NCI-H2227 (cell line): ENCODE measurements around the gene CTNNA3.

Experiments
- DNase-seq: peaks from one replicate; lab custom pipeline; 2025; ENCODE audit not compliant: unreplicated experiment; lab: John Stamatoyannopoulos, UW

Gene CTNNA3

DNA sequence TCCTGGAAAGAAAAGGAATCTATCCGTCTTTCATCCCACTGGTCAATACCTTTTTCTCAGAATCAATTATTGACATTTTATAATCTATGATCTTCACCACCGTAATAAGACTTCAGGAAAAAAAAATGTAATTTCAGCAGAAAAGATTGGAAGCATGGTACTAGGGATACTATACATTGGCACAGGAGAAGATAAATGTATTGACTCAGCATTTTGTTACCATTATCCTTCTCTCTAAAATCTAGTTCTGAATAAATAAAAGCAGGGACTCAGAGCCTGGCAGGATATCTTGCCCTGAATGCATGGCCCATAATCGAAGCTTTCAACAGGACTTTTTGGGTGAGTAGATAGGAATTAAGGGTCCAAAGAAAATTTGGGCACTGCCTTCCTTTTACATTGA lies 649.5 kb downstream of the CTNNA3 start:
- DNase-seq = no peak

DNA sequence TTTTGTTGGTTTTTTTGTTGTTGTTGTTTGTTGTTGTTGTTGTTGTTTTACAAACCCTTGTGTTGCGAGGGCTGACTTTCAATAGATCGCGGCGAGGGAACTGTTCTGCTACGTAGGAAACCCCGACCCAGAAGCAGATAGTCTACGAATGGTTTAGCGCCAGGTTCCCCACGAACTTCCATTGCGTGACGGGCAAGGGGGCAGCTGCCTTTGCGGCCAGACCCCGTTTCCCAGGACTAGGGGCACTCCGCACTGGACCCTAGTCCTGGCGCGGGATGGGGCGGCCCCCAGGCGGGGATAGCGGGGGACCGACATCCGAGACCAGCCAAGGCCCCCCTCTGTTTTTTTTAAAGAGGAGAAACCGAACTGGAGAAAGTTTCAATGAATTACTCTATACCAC lies 650.6 kb downstream of the CTNNA3 start:
- no peak for DNase-seq

DNA sequence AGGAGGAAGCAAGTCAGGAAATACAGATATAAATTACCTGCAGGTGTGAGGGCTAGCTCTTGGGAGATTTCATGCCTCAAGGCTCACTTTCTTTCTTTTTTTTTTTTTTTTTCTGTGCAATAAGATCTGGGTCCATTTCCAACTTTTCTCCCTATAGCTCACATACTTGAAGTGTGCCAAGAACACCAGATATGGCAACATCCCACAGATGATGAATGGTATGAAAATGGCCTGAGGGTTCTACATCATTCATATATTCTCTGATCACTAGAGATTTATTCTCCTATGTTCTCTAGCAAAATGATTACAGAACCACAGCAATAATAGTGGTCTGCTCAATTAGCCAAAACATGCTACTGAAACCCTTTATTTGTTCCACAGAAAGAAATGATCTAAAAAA lies 653.0 kb downstream of the CTNNA3 start:
- DNase-seq = no peak

- no peak for DNase-seq
Observed at GRCh38 chr10:67036808-67037207, 659.2 kb downstream of the CTNNA3 start.

DNA sequence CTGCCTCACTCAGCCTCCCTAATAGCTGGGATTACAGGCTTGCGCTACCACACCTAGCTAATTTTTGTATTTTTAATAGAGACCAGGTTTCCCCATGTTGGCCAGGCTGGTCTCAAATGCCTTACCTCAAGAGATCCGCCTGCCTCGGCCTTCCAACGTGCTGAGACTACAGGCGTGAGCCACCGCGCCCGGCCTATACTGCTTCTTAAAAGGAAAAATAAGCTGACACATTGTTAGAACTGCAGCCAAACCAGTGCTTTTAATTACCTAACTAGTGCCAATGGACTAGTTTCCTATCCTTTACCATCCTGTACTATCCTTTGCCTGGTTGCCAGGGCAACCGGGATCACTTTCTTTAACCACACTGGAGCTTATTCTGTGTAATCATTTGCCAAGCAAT lies 662.1 kb downstream of the CTNNA3 start:
- no peak for DNase-seq

DNA sequence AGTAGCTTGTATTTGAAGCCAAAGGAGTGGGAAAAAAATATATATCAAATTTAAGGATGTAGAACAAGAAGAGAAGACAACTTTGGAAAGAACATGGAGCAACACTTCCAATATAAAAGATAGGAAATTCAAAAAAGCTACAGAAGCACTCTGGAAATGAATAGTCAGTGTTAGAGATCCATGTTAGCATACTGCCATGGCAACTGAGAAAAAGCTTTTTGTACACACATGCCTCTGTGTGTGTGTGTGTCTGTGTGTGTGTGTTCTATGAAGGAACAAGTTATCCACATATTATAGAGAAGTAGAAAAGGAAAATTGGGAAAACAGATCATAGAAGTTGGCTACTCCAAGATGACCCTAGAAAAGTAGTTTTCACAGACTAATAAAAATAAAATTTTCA lies 673.9 kb downstream of the CTNNA3 start:
- DNase-seq = no peak

GRCh38 chr10:67017218-67017617 lies 678.8 kb downstream of the CTNNA3 start:
- DNase-seq = no peak

DNA sequence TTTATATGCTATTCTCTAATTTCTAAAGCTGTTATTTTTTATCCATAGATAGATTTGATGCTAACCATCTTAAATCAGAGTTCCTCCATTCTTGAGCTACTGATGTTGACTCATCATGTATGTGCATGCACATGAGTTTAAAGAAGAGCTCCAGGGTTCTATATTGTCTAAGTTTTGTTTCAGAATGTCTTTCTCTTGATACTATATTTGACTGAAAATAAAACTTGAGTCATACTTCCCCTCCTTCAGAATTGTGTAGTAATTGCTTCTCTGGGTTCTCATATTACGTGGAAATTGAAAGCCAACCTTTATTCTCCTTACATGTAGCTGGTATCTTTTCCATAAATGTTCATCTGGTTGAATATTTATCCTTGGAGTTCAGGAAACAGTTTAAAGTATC lies 680.8 kb downstream of the CTNNA3 start:
- DNase-seq = no peak

DNA sequence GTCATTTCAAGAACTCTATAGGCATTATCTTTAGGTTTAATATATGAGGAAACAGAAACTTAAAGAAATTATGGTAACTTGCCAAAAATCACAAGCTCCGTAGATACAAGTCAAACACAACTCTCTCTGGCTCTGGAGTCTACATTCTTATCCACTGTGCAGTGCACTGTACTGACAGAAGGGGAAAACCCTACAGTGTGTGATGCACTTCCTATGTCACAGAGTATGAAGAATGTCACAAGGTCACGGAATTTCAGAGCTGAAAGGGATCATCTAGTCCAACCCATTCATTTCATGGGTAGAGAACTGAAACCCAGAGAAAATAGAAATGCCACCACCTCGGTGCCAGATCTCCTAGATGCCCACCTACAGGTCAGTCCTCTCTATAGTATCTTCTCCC lies 684.0 kb downstream of the CTNNA3 start:
- DNase-seq = no peak

- no peak for DNase-seq
Observed at GRCh38 chr10:67011480-67011879, 684.5 kb downstream of the CTNNA3 start.

DNA sequence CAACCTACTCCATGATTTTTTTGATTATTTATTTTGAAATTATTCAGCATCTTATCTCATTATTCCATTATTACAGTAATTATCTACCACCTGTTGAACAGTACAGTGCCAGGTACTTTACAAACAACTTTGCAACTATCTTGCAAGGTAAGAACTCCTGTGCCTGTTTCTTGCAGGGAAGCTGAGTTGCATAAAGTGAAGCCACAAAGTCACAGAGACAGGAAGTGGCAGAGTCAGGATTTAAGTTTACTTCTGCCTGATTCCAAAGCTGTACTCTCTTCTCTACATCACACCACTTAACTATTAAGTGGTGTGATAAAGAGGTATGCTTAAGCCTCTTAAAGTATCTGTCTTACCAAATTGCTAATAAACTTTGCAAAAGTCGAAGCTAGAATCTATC lies 690.0 kb downstream of the CTNNA3 start:
- no peak for DNase-seq

DNA sequence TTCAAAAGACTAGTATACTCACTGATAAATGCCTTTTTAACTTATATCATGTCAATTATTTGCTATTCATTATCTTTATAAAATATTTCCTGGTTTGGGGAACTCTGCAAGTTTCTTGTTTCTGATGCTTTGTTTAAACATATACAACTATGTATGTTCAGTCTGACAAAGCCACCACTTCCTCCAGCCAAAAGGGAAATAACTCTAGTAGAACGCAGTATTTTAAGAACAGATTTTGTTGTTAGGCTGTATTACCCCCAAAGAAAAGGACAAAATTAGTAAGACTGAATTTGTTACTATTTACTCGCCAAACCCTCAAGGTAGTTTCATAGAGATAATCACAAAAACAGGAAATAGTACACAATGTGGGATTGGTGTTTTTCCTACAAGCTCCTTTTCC lies 691.3 kb downstream of the CTNNA3 start:
- DNase-seq = no peak

DNA sequence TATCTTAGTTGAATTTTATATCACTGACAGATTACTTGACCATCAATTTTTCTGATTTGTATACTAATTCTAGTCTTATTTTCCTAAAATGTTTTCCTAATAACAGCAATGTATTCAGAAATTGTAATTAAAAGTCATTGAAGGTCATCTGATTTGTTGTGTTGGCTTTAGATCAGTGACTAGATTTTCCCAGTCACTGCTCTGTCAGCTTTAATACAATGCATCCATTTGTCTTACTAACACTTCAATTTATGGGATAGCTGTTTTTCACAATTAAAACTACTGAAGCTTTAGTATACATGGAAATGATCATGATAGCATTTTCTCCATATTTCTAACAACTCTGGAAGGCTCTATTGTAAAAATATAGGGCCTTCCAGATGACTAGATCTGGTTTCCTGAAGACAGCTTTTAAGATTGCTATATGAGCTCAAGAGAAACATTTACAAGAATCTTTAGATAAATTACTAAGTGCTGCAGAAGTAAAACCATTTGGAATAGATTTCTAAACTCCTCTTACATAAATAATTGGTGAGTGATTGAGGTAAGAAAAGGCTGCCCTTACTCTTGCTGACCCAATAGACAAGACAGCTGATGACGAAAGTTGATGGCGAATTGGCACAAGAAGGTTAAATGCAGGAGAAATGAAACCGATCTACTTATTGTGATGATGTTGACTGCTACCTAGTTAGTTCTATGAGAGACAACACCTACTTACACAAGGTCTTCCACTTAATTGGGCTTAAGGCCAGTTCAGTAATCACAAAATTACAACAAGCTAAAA lies 696.0 kb downstream of the CTNNA3 start:
- DNase-seq = no peak

DNA sequence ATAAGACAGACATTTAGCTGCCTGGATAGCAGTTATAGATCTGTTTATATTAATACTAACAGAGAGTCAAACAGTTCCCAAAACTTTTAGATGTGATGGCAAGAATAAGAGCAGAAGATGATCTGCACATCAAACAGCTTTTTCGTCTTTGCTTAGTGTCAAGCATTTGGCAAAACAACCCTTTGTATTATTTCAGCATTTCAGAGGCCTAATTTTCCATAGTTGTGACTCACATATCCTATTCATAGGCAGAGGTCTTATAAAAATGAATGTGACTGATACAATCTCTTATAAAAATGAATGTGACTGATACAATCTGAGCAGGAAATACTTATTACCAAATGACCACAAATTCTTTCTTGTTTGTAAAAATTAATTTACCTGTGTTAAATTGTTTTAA lies 699.0 kb downstream of the CTNNA3 start:
- no peak for DNase-seq

GRCh38 chr10:66990143-66990830 lies 705.7 kb downstream of the CTNNA3 start:
- no peak for DNase-seq

- no peak for DNase-seq
Observed at GRCh38 chr10:66983475-66983818, 712.5 kb downstream of the CTNNA3 start.

- DNase-seq = peak; percentile 34
Observed at GRCh38 chr10:66982792-66983474, 713.1 kb downstream of the CTNNA3 start.

DNA sequence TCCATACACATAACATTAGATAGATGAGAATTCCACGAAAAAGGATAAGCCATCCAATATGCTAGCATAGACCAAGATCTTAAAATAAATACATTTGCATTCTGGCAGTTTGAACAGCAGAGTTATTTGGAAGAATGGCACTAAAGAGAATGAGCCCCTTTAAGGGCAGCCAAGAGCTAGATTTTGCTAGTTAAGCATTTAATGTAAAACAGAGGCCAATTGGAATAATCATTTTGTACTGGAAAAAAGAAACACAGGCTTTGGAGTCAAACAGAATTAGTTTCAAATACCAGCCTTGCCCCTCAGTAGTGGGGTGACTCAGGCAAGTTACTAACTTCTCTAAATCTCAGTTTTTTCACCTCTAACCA lies 714.0 kb downstream of the CTNNA3 start:
- DNase-seq = no peak

GRCh38 chr10:66981361-66982052 lies 714.5 kb downstream of the CTNNA3 start:
- no peak for DNase-seq

- no peak for DNase-seq
Observed at GRCh38 chr10:66980246-66980815, 715.7 kb downstream of the CTNNA3 start.

DNA sequence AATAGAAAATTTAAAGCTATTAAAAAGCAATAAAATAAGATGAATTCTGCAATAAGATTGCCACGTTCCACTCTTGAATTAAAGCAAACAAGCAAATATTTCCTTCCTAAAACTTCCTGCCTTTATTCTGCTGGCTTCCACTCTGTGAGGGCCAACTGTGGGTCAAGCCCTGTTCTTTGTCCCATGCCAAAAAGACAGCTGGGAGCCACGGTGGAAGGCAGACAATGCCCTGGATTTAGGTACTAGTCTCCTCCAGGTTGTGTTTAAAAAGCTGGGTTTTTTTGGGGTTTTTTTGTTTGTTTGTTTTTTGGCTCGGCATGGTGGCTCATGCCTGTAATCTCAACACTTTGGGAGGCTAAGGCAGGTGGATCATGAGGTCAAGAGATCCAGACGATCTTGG lies 731.0 kb downstream of the CTNNA3 start:
- no peak for DNase-seq
